Ishikawa (cell line): ENCODE measurements around the gene C17orf114.

Experiments
- CEBPB ChIP-seq: IDR thresholded peaks from 2 replicates; pipeline ENCODE4 v1.6.1; 2012
- CREB1 ChIP-seq: IDR thresholded peaks from 2 replicates; pipeline ENCODE4 v1.6.1; 2012; ENCODE audit warnings: low read depth
- EP300 ChIP-seq: IDR thresholded peaks from 2 replicates; pipeline ENCODE4 v1.6.1; 2012; ENCODE audit warnings: borderline replicate concordance
- FOXM1 ChIP-seq: IDR thresholded peaks from 2 replicates; pipeline ENCODE4 v1.6.1; 2012; ENCODE audit warnings: low read depth, borderline replicate concordance
- NFIC ChIP-seq: IDR thresholded peaks from 2 replicates; pipeline ENCODE4 v1.6.1; 2012
- RAD21 ChIP-seq: IDR thresholded peaks from 2 replicates; pipeline ENCODE4 v1.6.1; 2012; ENCODE audit warnings: low read depth
- TAF1 ChIP-seq: IDR thresholded peaks from 2 replicates; pipeline ENCODE4 v1.6.1; 2012; ENCODE audit warnings: low read depth, mild to moderate bottlenecking
- TCF12 ChIP-seq: IDR thresholded peaks from 2 replicates; pipeline ENCODE4 v1.6.1; 2012; ENCODE audit warnings: low read depth
- YY1 ChIP-seq: IDR thresholded peaks from 2 replicates; pipeline ENCODE4 v1.6.1; 2012; ENCODE audit warnings: low read depth
- TF ChIP-seq, protein P1 (sequence below): IDR thresholded peaks from 2 replicates; pipeline ENCODE4 v1.6.1; 2012
- TF ChIP-seq, protein P2 (sequence below): IDR thresholded peaks from 2 replicates; pipeline ENCODE4 v1.6.1; 2012; ENCODE audit warnings: low read depth, mild to moderate bottlenecking
- TF ChIP-seq, protein P3 (sequence below): IDR thresholded peaks from 2 replicates; pipeline ENCODE4 v1.6.1; 2012

DNA sequence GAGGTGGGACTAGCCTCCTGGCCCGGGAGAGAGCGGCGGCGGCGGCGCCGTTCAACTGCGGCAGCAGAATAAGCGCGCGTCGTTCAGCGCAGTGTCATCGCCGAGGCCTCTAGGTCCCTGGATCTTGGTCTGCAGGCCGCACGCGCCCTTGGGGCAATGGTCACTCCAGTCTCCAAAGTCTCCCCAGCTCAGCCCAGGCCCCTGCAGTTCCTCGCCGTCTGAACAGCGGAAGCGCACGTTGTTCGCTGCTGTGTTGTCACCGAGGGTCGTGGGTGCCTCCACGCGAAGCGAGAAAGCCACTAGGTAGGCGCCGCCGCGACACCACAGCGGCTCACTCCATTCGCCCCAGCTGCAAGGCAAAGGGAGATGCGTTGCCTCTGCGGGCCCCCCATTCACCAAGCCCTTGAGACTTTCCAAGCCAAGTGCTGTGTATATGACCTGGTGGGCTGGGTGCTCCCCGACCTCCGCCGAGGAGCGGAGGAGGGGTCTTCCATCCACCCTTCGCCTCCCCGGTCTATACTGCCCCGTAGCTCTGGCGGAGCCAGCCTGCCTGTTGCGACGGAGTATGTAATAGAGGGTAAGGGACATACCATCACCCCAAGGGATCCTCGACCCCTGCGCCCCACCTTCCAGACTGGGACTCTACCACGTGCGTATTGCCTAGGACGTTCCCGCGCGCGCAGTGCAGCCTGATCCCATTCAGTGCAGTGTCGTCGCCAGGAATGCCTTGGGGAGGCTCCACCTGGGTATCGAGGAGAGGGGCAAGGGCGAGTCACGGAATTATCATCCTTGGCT is 16.6 kb downstream of the C17orf114 start:
- no peak for TF ChIP-seq YY1
- no peak for TF ChIP-seq NFIC
- no peak for TF ChIP-seq EP300
- TF ChIP-seq CREB1: no peak
- no peak for TF ChIP-seq RAD21
- TF ChIP-seq TCF12: no peak
- TF ChIP-seq TAF1: no peak
- TF ChIP-seq, protein P1, sequence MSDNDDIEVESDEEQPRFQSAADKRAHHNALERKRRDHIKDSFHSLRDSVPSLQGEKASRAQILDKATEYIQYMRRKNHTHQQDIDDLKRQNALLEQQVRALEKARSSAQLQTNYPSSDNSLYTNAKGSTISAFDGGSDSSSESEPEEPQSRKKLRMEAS: no peak
- TF ChIP-seq CEBPB: no peak
- TF ChIP-seq, protein P2, sequence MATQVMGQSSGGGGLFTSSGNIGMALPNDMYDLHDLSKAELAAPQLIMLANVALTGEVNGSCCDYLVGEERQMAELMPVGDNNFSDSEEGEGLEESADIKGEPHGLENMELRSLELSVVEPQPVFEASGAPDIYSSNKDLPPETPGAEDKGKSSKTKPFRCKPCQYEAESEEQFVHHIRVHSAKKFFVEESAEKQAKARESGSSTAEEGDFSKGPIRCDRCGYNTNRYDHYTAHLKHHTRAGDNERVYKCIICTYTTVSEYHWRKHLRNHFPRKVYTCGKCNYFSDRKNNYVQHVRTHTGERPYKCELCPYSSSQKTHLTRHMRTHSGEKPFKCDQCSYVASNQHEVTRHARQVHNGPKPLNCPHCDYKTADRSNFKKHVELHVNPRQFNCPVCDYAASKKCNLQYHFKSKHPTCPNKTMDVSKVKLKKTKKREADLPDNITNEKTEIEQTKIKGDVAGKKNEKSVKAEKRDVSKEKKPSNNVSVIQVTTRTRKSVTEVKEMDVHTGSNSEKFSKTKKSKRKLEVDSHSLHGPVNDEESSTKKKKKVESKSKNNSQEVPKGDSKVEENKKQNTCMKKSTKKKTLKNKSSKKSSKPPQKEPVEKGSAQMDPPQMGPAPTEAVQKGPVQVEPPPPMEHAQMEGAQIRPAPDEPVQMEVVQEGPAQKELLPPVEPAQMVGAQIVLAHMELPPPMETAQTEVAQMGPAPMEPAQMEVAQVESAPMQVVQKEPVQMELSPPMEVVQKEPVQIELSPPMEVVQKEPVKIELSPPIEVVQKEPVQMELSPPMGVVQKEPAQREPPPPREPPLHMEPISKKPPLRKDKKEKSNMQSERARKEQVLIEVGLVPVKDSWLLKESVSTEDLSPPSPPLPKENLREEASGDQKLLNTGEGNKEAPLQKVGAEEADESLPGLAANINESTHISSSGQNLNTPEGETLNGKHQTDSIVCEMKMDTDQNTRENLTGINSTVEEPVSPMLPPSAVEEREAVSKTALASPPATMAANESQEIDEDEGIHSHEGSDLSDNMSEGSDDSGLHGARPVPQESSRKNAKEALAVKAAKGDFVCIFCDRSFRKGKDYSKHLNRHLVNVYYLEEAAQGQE: no peak
- TF ChIP-seq, protein P3, sequence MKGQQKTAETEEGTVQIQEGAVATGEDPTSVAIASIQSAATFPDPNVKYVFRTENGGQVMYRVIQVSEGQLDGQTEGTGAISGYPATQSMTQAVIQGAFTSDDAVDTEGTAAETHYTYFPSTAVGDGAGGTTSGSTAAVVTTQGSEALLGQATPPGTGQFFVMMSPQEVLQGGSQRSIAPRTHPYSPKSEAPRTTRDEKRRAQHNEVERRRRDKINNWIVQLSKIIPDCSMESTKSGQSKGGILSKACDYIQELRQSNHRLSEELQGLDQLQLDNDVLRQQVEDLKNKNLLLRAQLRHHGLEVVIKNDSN: no peak
- TF ChIP-seq FOXM1: no peak
